Nephron (organoid): Measurements from ENCODE around the gene OTUD3.

Experiments
- H3K27ac Mint-ChIP-seq, 3 experiments: 2 replicates each; pipeline ENCODE4 v1.8.0; 2020; ENCODE audit warnings: mixed read lengths in 3 of 3, mild to moderate bottlenecking in 2 of 3, moderate library complexity in 1 of 3
- H3K27me3 Mint-ChIP-seq: 2 replicates; pipeline ENCODE4 v1.8.0; 2021; ENCODE audit warnings: low read depth, mild to moderate bottlenecking, moderate library complexity, mixed read lengths
- H3K36me3 Mint-ChIP-seq: 2 replicates; pipeline ENCODE4 v1.8.0; 2020; ENCODE audit warnings: low read depth, mixed read lengths
- H3K4me1 Mint-ChIP-seq: 2 replicates; pipeline ENCODE4 v1.8.0; 2020; ENCODE audit warnings: mixed read lengths
- H3K4me3 Mint-ChIP-seq, 3 experiments: 2 replicates each; pipeline ENCODE4 v1.8.0; 2020; ENCODE audit warnings: mild to moderate bottlenecking in 3 of 3, mixed read lengths in 3 of 3, moderate library complexity in 2 of 3
- H3K9me3 Mint-ChIP-seq: 2 replicates; pipeline ENCODE4 v1.8.0; 2020; ENCODE audit warnings: mixed read lengths
- CTCF ChIP-seq, 3 experiments: fragments of 200-600 bp; sonication (generic); IDR thresholded peaks; one replicate each; pipeline ENCODE4 v1.5.0; 2021; ENCODE audit warnings: antibody characterized with exemption in 3 of 3; ENCODE audit not compliant: unreplicated experiment in 3 of 3

The OTUD3 gene

GRCh38 chr1:19942657-19943056 is 60.5 kb downstream of the OTUD3 start:
- H3K27ac Mint-ChIP-seq: no peak overlapping the region
- no peak for TF ChIP-seq CTCF (IDR thresholded peaks at IDR 0.05; ENCODE audit: unreplicated experiment in 3 of 3)
- H3K4me3 Mint-ChIP-seq: no peak overlapping the region
- H3K4me1 Mint-ChIP-seq: no peaks in the 10 kb centered on the region
- no peaks in the 10 kb centered on the region for H3K9me3 Mint-ChIP-seq
- H3K36me3 Mint-ChIP-seq: no peaks in the 10 kb centered on the region
- no peaks in the 10 kb centered on the region for H3K27me3 Mint-ChIP-seq

GRCh38 chr1:19945914-19946313 is 63.7 kb downstream of the OTUD3 start:
- Mint-ChIP-seq H3K9me3 (no peaks in the 10 kb centered on the region), H3K4me3 (no peak overlapping the region), H3K4me1 (no peaks in the 10 kb centered on the region), H3K36me3 (no peaks in the 10 kb centered on the region), H3K27me3 (peaks cover 7% of the 10 kb centered on the region), H3K27ac (no peak overlapping the region)
- no peak for TF ChIP-seq CTCF (IDR thresholded peaks at IDR 0.05; ENCODE audit: unreplicated experiment in 3 of 3)

- H3K36me3 Mint-ChIP-seq: no peaks in the 10 kb centered on the region
- TF ChIP-seq CTCF (IDR thresholded peaks at IDR 0.05; ENCODE audit: unreplicated experiment in 3 of 3): no peak
- no peak overlapping the region for H3K4me3 Mint-ChIP-seq
- no peak overlapping the region for H3K27ac Mint-ChIP-seq
- H3K4me1 Mint-ChIP-seq: no peaks in the 10 kb centered on the region
- peaks cover 7% of the 10 kb centered on the region for H3K27me3 Mint-ChIP-seq
- H3K9me3 Mint-ChIP-seq: no peaks in the 10 kb centered on the region
Measured at GRCh38 chr1:19946331-19946751, 64.1 kb downstream of the OTUD3 start.

GRCh38 chr1:19946971-19947370 is 64.8 kb downstream of the OTUD3 start:
- no peak for TF ChIP-seq CTCF (IDR thresholded peaks at IDR 0.05; ENCODE audit: unreplicated experiment in 3 of 3)
- no peak overlapping the region for H3K4me3 Mint-ChIP-seq
- no peaks in the 10 kb centered on the region for H3K36me3 Mint-ChIP-seq
- peaks cover 7% of the 10 kb centered on the region for H3K27me3 Mint-ChIP-seq
- no peak overlapping the region for H3K27ac Mint-ChIP-seq
- no peaks in the 10 kb centered on the region for H3K9me3 Mint-ChIP-seq
- no peaks in the 10 kb centered on the region for H3K4me1 Mint-ChIP-seq

GRCh38 chr1:19949016-19949415 is 66.8 kb downstream of the OTUD3 start:
- H3K4me3 Mint-ChIP-seq: no peak overlapping the region
- H3K36me3 Mint-ChIP-seq: no peaks in the 10 kb centered on the region
- no peaks in the 10 kb centered on the region for H3K4me1 Mint-ChIP-seq
- no peak overlapping the region for H3K27ac Mint-ChIP-seq
- H3K9me3 Mint-ChIP-seq: peaks cover 3% of the 10 kb centered on the region
- peaks cover 20% of the 10 kb centered on the region for H3K27me3 Mint-ChIP-seq
- TF ChIP-seq CTCF (IDR thresholded peaks at IDR 0.05; ENCODE audit: unreplicated experiment in 3 of 3): no peak

GRCh38 chr1:19954059-19954458 is 71.9 kb downstream of the OTUD3 start:
- Mint-ChIP-seq H3K9me3 (peaks cover 13% of the 10 kb centered on the region), H3K27me3 (peaks cover 31% of the 10 kb centered on the region), H3K4me3 (no peak overlapping the region), H3K4me1 (no peaks in the 10 kb centered on the region), H3K27ac (no peak overlapping the region), H3K36me3 (no peaks in the 10 kb centered on the region)
- no peak for TF ChIP-seq CTCF (IDR thresholded peaks at IDR 0.05; ENCODE audit: unreplicated experiment in 3 of 3)
